GM12878 (cell line): ENCODE measurements around the gene CENPF. TPM values are rescaled to one million over a fixed set of nuclear protein-coding genes. Genes with fewer than 3 reads are reported as not detected.

Experiments used
- ATAC-seq: fragments of 200-7000 bp; cut with Tn5 transposase; 3 replicates; pipeline ENCODE4 v1.9.1; 2020; ENCODE audit warnings: mild to moderate bottlenecking, moderate library complexity
- BruUV-seq: library from RNA; stranded (reverse); fragments of 400-500 nt; replicated peaks from 2 replicates; lab custom pipeline; 2021; lab: Mats Ljungman, UMichigan
- CTCF ChIA-PET: fragments of 300-600 bp; sonication (Branson Sonifier 250); formaldehyde crosslinking; extraction: SDS; loops from one replicate; lab custom pipeline; 2021; ENCODE audit warnings: inconsistent platforms; lab: Yijun Ruan, JAX
- POLR2A ChIA-PET: fragments of 350-600 bp; formaldehyde crosslinking; extraction: SDS; loops from one replicate; lab custom pipeline; 2021; ENCODE audit warnings: inconsistent platforms; lab: Charles Lee
- RAD21 ChIA-PET: fragments of 300-600 bp; sonication (Branson Sonifier 250); formaldehyde crosslinking; loops from one replicate; lab custom pipeline; 2023; ENCODE audit warnings: antibody characterized with exemption; ENCODE audit not compliant: unreplicated experiment; lab: Charles Lee
- SMC1A ChIA-PET: fragments of 300-600 bp; sonication (Branson Sonifier 250); formaldehyde crosslinking; loops from one replicate; lab custom pipeline; 2023; ENCODE audit not compliant: unreplicated experiment, uncharacterized antibody; lab: Charles Lee
- DNase-seq: peaks from one replicate; pipeline ENCODE4 v3.0.0-alpha.2; 2011; ENCODE audit warnings: low read depth, low spot score
- FAIRE-seq: peaks from 3 replicates; lab custom pipeline; 2011; peaks lifted over from hg19 to GRCh38; lab: Jason Lieb, UNC
- H2AFZ ChIP-seq: 2 replicates; pipeline ENCODE4 v1.6.0; 2011; ENCODE audit warnings: low read depth, low read length, control low read depth; ENCODE audit not compliant: control insufficient read depth
- H3K27ac ChIP-seq: 2 replicates; pipeline ENCODE4 v1.5.1; 2011; ENCODE audit warnings: control low read depth; ENCODE audit not compliant: control insufficient read depth, insufficient read depth
- H3K27me3 ChIP-seq, 2 experiments: replicated peaks in 1 of 2; 2 replicates each; pipeline versions ENCODE4 v1.6.0 to v1.6.1; 2011; ENCODE audit warnings: low read length in 1 of 2; ENCODE audit not compliant: control insufficient read depth in 2 of 2, insufficient read depth in 2 of 2
- H3K36me3 ChIP-seq, 2 experiments: 2 replicates each; pipeline ENCODE4 v1.5.1; 2011; ENCODE audit warnings: low read length in 1 of 2; ENCODE audit not compliant: control insufficient read depth in 2 of 2, insufficient read depth in 2 of 2
- H3K4me1 ChIP-seq: 2 replicates; pipeline ENCODE4 v1.6.1; 2011; ENCODE audit warnings: mild to moderate bottlenecking, low read length, moderate library complexity, mixed read lengths; ENCODE audit not compliant: control insufficient read depth, insufficient read depth
- H3K4me2 ChIP-seq: 2 replicates; pipeline ENCODE4 v1.6.0; 2011; ENCODE audit warnings: control low read depth; ENCODE audit not compliant: control insufficient read depth, insufficient read depth
- H3K4me3 ChIP-seq: fragments of 200-600 bp; sonication (generic); 2 replicates; pipeline ENCODE4 v1.5.1; 2016
- H3K79me2 ChIP-seq: 2 replicates; pipeline ENCODE4 v1.6.0; 2011; ENCODE audit warnings: low read length; ENCODE audit not compliant: control insufficient read depth, insufficient read depth
- H3K9ac ChIP-seq: 2 replicates; pipeline ENCODE4 v1.8.0; 2011; ENCODE audit warnings: low read length, control low read depth, mixed read lengths; ENCODE audit not compliant: control insufficient read depth, insufficient read depth
- H3K9me3 ChIP-seq: replicated peaks from 3 replicates; pipeline ENCODE4 v1.5.1; 2011; ENCODE audit warnings: mild to moderate bottlenecking, low read length; ENCODE audit not compliant: control insufficient read depth, insufficient read depth
- H4K20me1 ChIP-seq: 2 replicates; pipeline ENCODE4 v1.6.0; 2011; ENCODE audit not compliant: control insufficient read depth, insufficient read depth
- CHD1 ChIP-seq: IDR thresholded peaks from 2 replicates; pipeline ENCODE4 v1.6.1; 2012; ENCODE audit warnings: low read depth, low read length, improper control_type of control experiment
- GATAD2B ChIP-seq: fragments of 450-650 bp; conservative IDR thresholded peaks from 2 replicates; pipeline ENCODE4 v1.6.1; 2017; ENCODE audit warnings: low read depth, mild to moderate bottlenecking, moderate library complexity
- HCFC1 ChIP-seq: fragments of 150-350 bp; IDR thresholded peaks from 2 replicates; pipeline ENCODE4 v1.6.1; 2014; ENCODE audit warnings: low read length
- NR2F1 ChIP-seq: fragments of 450-650 bp; conservative IDR thresholded peaks from 2 replicates; pipeline ENCODE4 v1.6.1; 2017; ENCODE audit warnings: mild to moderate bottlenecking
- SIX5 ChIP-seq: IDR thresholded peaks from 2 replicates; pipeline ENCODE4 v1.6.1; 2011; ENCODE audit warnings: mild to moderate bottlenecking, low read depth, low read length, moderate library complexity; ENCODE audit not compliant: severe bottlenecking
- TARDBP ChIP-seq: IDR thresholded peaks from 2 replicates; pipeline ENCODE4 v1.6.1; 2016; ENCODE audit warnings: borderline replicate concordance
- WRNIP1 ChIP-seq: IDR thresholded peaks from 2 replicates; pipeline ENCODE4 v1.6.1; 2011; ENCODE audit warnings: low read depth, low read length, improper control_type of control experiment, borderline replicate concordance
- WGBS: methylation state at CpG from one replicate; pipeline ENCODE4 v1.1.6; 2016; ENCODE audit warnings: low lambda C conversion rate; ENCODE audit not compliant: insufficient replicate concordance, insufficient coverage; ENCODE audit errors: missing lambda C conversion rate; 5-methylcytosine and 5-hydroxymethylcytosine counted together
- in situ Hi-C: fragments of 300-500 bp; cut with MboI; formaldehyde crosslinking; loops from 9 replicates; pipeline ENCODE4 v1.14.3; 2018; ENCODE audit warnings: mixed read lengths
- intact Hi-C: fragments of 100-400 bp; cut with micrococcal nuclease; formaldehyde crosslinking; loops from one replicate; pipeline ENCODE4 v1.14.2; 2022; ENCODE audit not compliant: unreplicated experiment
- polyA plus RNA-seq, 11 experiments: library from polyadenylated mRNA; depleted of rRNA in 4 of 11; unstranded in 6 of 11; stranded (reverse) in 5 of 11; fragments of >200 nt; fragmentation: Nextera tagmentation in 4 of 11; fragmentation: Illumina TruSeq in 1 of 11; extraction: Ambion mirVana in 4 of 11; extraction: Trizol in 1 of 11; gene quantifications; 1 replicate in 1 of 11; 2 replicates in 10 of 11; pipeline versions ENCODE4 v1.2.1 to v1.2.3, GENCODE V29; 2011 to 2016; ENCODE audit warnings: inconsistent platforms in 2 of 11, missing spikeins in 2 of 11, low read depth in 1 of 11
- total RNA-seq, 4 experiments: library from RNA; depleted of rRNA in 3 of 4; stranded (reverse); fragments of >200 nt in 3 of 4; fragmentation: Illumina TruSeq in 1 of 4; extraction: Trizol in 1 of 4; gene quantifications; 2 replicates each; pipeline versions ENCODE4 v1.2.1 to v1.2.3, GENCODE V29; 2013 to 2021
- TF ChIP-seq, protein P1 (sequence below): IDR thresholded peaks from 2 replicates; pipeline ENCODE4 v1.6.1; 2012; ENCODE audit warnings: mild to moderate bottlenecking, low read depth, low read length
- TF ChIP-seq, protein P2 (sequence below): fragments of 450-650 bp; IDR thresholded peaks from 2 replicates; pipeline ENCODE4 v1.6.1; 2017; ENCODE audit warnings: mild to moderate bottlenecking, low read depth, inconsistent platforms; ENCODE audit not compliant: poor library complexity, severe bottlenecking

The CENPF gene
- total and polyA plus RNA-seq, 10 of the 15 experiments (the other 5 are each of a cell fraction or from before 2014, with no cell fraction given), result 26.0 to 132 (median 70.5) TPM

DNA sequence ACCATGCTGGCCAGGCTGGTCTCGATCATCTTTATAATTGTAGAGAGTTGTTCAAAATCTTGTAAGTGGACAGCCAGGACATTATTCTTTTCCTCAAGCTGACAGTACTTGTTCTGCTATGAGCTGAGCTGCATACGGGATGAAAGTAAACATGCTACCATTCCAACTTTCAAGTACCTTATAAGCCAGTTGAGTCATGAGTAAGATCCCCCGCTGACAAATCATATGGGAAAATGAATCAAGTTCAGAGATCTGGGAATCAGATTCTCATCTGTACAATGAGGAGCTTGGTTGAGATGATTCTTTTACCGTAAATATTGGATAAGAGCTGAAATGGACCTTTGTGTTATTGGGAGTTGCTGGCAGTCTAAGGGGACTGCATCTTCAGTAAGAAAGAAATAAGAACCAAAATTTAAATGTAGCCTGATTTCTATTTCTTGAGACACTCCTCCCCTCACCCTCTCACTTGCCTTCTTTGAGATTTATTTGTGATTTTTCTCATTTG is 62.7 kb downstream of the CENPF start:
- SMC1A ChIA-PET, result no interaction called here
- in situ Hi-C loops, result no loop called here

More for the DNA sequence above, 62.7 kb downstream of the CENPF start:
- Histone ChIP-seq H3K27me3 (no peaks in the 10 kb centered on the region), H3K9me3 (no peaks in the 10 kb centered on the region), H3K79me2 (no peaks in the 10 kb centered on the region), H3K4me1 (no peaks in the 10 kb centered on the region), H3K27ac (no peak overlapping the region), H4K20me1 (no peaks in the 10 kb centered on the region), H2AFZ (no peak overlapping the region), H3K9ac (no peak overlapping the region), H3K4me2 (no peak overlapping the region), H3K4me3 (no peak overlapping the region), H3K36me3 (peaks cover 8 to 41% of the 10 kb centered on the region in 2 experiments)
- TF ChIP-seq CHD1, result no peak
- TF ChIP-seq TARDBP, result no peak
- TF ChIP-seq GATAD2B, result no peak
- TF ChIP-seq, protein P1, sequence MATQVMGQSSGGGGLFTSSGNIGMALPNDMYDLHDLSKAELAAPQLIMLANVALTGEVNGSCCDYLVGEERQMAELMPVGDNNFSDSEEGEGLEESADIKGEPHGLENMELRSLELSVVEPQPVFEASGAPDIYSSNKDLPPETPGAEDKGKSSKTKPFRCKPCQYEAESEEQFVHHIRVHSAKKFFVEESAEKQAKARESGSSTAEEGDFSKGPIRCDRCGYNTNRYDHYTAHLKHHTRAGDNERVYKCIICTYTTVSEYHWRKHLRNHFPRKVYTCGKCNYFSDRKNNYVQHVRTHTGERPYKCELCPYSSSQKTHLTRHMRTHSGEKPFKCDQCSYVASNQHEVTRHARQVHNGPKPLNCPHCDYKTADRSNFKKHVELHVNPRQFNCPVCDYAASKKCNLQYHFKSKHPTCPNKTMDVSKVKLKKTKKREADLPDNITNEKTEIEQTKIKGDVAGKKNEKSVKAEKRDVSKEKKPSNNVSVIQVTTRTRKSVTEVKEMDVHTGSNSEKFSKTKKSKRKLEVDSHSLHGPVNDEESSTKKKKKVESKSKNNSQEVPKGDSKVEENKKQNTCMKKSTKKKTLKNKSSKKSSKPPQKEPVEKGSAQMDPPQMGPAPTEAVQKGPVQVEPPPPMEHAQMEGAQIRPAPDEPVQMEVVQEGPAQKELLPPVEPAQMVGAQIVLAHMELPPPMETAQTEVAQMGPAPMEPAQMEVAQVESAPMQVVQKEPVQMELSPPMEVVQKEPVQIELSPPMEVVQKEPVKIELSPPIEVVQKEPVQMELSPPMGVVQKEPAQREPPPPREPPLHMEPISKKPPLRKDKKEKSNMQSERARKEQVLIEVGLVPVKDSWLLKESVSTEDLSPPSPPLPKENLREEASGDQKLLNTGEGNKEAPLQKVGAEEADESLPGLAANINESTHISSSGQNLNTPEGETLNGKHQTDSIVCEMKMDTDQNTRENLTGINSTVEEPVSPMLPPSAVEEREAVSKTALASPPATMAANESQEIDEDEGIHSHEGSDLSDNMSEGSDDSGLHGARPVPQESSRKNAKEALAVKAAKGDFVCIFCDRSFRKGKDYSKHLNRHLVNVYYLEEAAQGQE, result no peak
- no peak for TF ChIP-seq SIX5
- TF ChIP-seq NR2F1, result no peak
- TF ChIP-seq HCFC1, result no peak
- TF ChIP-seq, protein P2, sequence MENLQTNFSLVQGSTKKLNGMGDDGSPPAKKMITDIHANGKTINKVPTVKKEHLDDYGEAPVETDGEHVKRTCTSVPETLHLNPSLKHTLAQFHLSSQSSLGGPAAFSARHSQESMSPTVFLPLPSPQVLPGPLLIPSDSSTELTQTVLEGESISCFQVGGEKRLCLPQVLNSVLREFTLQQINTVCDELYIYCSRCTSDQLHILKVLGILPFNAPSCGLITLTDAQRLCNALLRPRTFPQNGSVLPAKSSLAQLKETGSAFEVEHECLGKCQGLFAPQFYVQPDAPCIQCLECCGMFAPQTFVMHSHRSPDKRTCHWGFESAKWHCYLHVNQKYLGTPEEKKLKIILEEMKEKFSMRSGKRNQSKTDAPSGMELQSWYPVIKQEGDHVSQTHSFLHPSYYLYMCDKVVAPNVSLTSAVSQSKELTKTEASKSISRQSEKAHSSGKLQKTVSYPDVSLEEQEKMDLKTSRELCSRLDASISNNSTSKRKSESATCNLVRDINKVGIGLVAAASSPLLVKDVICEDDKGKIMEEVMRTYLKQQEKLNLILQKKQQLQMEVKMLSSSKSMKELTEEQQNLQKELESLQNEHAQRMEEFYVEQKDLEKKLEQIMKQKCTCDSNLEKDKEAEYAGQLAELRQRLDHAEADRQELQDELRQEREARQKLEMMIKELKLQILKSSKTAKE, result no peak
- no peak for TF ChIP-seq WRNIP1
- DNase-seq, result no peak
- intact Hi-C loops, result no loop called here
- RAD21 ChIA-PET, result no interaction called here
- POLR2A ChIA-PET, result no interaction called here
- CTCF ChIA-PET, result interaction anchor here (1.2 kb wide), 1 partner anchor 34 kb away, joined by 4 read pairs; no protein-coding TSS in a partner anchor
- no peak for FAIRE-seq
- no TSS peak for BruUV-seq
- ATAC-seq, result no peak
- WGBS, result 97% methylated on average over 4 of the region's 4 CpGs
